ENCODE data around the gene MYADM.
"Not testable (repeated sequence)": the region's sequence is repeated elsewhere in the genome, so short reads cannot be mapped to it uniquely, and the experiment has no call there.

Gene MYADM

GRCh38 chr19:53867225-53868090 is at the start of gene MYADM:
Gene MYADM (plus strand): TSS chr19:53867883. CDS start chr19:53873530, 5,647 bp downstream.
- DNase-seq (ENCODE audit: low read depth): peak; percentile 98

GRCh38 chr19:53818756-53819155 is 48.9 kb upstream of the MYADM start:
- no peak for DNase-seq (ENCODE audit: low read depth)

- no peak for DNase-seq (ENCODE audit: low read depth)
Observed at GRCh38 chr19:53819861-53820260, 47.8 kb upstream of the MYADM start.

GRCh38 chr19:53823380-53824120 is 44.1 kb upstream of the MYADM start:
- DNase-seq (ENCODE audit: low read depth): no peak

- DNase-seq (ENCODE audit: low read depth): no peak
Observed at GRCh38 chr19:53824134-53824611, 43.5 kb upstream of the MYADM start, which contains the start of gene NLRP12. Gene NLRP12 (minus strand): TSS chr19:53824314. CDS start chr19:53824174, 140 bp downstream.

GRCh38 chr19:53826876-53827275 is 40.8 kb upstream of the MYADM start:
- DNase-seq (ENCODE audit: low read depth): no peak

GRCh38 chr19:53828531-53828930 is 39.2 kb upstream of the MYADM start:
- no peak for DNase-seq (ENCODE audit: low read depth)

- DNase-seq (ENCODE audit: low read depth): not testable (repeated sequence)
Observed at GRCh38 chr19:53832861-53833260, 34.8 kb upstream of the MYADM start.

GRCh38 chr19:53838446-53838845 is 29.2 kb upstream of the MYADM start:
- DNase-seq (ENCODE audit: low read depth): not testable (repeated sequence)

- not testable (repeated sequence) for DNase-seq (ENCODE audit: low read depth)
Observed at GRCh38 chr19:53840241-53840640, 27.4 kb upstream of the MYADM start.

- DNase-seq (ENCODE audit: low read depth): peak; percentile 91
Observed at GRCh38 chr19:53840914-53841313, 26.8 kb upstream of the MYADM start.

- DNase-seq (ENCODE audit: low read depth): no peak
Observed at GRCh38 chr19:53844849-53845246, 22.8 kb upstream of the MYADM start.

- no peak for DNase-seq (ENCODE audit: low read depth)
Observed at GRCh38 chr19:53847555-53847954, 20.1 kb upstream of the MYADM start.

GRCh38 chr19:53849237-53849676 is 18.4 kb upstream of the MYADM start:
- peak; percentile 67 for DNase-seq (ENCODE audit: low read depth)

GRCh38 chr19:53853707-53854106 is 14.0 kb upstream of the MYADM start:
- DNase-seq (ENCODE audit: low read depth): no peak

- DNase-seq (ENCODE audit: low read depth): no peak
Observed at GRCh38 chr19:53864308-53864836, 3.3 kb upstream of the MYADM start.

GRCh38 chr19:53865523-53865917 is 2.2 kb upstream of the MYADM start:
- no peak for DNase-seq (ENCODE audit: low read depth)

- DNase-seq (ENCODE audit: low read depth): peak; percentile 47
Observed at GRCh38 chr19:53865918-53866864, 1.5 kb upstream of the MYADM start.

- DNase-seq (ENCODE audit: low read depth): no peak
Observed at GRCh38 chr19:53866865-53867224, 838 bp upstream of the MYADM start.

GRCh38 chr19:53868091-53868891 is 608 bp downstream of the MYADM start:
- DNase-seq (ENCODE audit: low read depth): peak; percentile 70

Measured in iris pigment epithelial cell (primary cell).